ENCODE measurements around the gene ADAMTS19.

ADAMTS19 gene

DNA sequence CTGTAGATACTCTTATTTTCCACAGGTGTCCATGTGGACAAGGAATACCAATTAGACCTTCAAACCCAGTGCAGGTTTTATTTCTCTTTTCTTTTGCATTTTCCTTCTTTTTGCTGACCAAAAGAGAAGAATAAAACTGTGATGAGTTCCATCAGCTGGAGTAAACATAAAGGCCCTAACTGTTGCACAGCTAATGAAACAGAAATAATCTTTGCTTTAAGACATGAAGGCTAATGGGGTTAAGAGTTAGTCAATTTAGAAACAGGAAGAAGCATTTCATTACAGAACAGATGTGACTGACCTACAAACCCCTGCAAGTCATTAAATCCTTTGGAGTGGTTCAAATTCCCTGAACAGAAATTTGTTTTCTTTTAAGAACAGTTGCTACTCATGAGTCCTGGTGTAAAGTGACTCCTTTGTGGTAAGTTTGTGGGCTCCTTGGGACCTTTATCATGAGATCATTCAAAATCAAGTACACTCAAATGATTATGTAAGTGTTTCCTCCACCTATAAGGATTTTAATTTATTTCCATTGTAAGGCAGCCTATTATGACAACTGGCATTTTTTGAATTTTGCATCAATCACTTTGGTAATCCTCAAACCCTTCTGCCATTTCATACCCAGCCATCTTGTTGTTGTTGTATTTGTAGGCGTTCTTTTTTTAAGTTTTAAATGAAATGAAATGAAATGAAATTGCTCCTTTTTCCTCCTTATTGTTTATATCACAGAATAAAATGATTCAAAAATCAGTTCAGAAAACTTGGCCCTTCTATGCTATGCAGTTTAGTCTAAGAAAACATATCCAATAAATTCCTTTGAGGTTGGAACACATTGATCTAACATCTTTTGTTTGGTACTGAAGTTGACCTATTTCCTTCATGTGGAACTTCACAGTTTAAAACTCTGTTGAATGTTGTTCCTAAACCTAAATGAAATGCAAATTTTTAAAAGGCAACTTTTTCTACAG, 289.1 kb downstream of the ADAMTS19 start:
- in situ Hi-C loops (cut with MboI; ENCODE audit: low sequenced_read_pairs), result no loop called here

DNA sequence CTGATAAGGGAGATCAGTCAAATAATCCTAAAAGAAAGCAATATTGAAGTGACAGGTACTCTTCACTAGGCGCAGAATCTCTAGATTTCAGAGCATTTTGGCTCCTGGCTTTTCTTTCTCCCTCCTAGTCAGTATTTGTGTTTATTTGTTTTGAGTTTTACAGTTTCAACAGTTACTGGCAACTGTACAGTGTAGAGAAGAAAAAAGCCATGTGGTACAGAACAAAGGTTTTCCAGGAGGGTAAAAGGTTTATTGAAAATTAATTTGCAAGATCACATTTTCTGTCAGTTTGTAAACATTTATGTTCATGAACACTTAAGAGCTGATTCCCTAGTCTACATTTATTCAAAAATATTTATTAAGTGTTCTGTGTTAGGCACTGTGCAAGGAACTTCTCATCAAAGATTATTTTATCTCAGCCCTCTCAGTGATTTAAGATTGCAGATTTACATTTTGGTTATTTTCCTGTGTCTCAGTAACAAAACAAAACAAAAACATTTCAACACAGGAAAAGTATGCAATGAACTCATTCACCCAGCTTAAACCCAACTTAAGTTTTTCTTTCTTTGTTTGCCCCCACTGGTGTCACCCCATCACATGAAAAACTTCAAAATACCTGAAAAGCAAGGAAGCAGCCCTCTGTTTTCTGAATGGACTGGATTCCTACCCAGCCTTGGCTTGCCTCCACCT, 300.7 kb downstream of the ADAMTS19 start:
- in situ Hi-C loops (cut with MboI; ENCODE audit: low sequenced_read_pairs), result loop anchor here (25.0 kb wide), 1 partner anchor 1548 kb away; no protein-coding TSS in a partner anchor

DNA sequence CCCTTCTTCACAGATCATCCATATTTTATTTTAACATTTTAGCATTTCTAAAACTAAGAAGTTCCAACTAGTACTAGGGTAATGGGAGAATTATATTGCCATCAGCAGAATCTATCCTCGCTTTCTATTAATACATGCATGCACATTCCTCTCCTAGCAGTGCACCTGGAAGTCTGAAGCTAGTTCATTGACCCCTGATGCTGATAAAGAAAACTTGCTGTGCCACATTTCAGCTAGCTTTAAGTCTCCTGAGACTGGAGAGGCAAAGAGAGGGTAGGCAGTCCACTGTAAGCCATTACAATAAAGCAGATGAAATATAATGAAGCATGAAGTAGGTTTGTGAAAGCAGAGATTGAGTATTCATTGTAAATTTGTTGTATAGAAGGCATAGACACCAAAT, 303.6 kb downstream of the ADAMTS19 start:
- in situ Hi-C loops (cut with MboI; ENCODE audit: low sequenced_read_pairs), result loop anchor here (25.0 kb wide), 1 partner anchor 1551 kb away; no protein-coding TSS in a partner anchor

DNA sequence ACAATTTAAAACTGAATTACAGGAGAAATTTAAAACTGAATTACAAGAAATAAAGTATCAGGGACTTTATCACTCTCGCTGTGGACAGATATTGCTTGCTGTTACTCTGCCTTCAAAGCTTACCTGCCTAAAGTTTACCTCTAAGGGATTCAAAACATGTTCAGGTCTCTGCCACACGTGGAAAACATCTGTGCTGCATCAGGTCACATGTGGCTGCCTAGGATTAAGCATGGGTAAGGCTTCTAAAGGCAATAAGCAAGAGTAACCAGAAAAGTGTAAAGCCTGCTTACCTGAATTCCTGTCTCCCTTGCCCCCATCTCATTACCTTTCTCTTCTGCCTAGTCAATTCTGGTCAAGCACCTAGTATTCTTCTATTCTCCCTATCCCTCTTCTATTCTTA, 306.7 kb downstream of the ADAMTS19 start:
- in situ Hi-C loops (cut with MboI; ENCODE audit: low sequenced_read_pairs), result loop anchor here (25.0 kb wide), 1 partner anchor 1554 kb away; no protein-coding TSS in a partner anchor

DNA sequence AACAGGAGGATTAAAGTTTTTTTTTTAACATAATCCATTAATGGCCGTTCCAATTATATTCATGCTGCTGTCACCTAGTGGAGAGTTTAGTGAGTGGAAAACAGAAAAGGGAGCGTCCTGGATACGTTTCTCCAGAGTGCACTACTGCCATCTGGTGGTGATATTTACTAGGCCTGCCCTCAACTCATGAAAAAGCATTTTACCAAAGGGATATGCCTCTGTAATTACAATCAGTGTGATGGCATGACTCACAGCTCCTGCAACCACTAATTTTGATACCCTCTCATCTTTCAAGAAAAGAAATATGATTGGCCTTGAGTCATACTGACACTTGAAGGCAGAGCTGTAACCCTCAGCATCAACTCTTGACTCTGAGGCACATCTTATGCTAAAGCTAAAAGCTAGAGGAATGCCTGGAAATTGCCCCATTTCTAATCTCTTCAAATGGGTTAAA, 307.9 kb downstream of the ADAMTS19 start:
- in situ Hi-C loops (cut with MboI; ENCODE audit: low sequenced_read_pairs), result loop anchor here (25.0 kb wide), 1 partner anchor 1556 kb away; no protein-coding TSS in a partner anchor

DNA sequence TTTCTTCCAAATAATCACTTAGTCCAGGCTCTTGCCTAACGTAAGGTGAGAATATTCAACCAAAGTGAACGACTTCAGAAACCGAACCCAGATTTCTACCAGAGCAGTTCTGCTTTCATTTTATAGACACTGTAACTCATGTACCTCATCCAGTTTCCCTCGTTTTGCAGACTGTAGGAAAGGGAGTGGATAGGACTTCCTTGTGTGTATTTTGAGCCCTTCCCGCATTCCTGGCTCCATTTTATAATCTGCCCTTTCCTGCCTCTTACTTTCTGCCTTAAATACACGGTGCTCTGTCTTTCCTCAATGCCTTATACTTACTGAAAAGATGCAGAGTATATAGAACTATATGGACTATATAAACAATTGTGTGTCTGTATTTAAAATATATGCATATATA, 308.6 kb downstream of the ADAMTS19 start:
- in situ Hi-C loops (cut with MboI; ENCODE audit: low sequenced_read_pairs), result loop anchor here (25.0 kb wide), 1 partner anchor 1556 kb away; no protein-coding TSS in a partner anchor

DNA sequence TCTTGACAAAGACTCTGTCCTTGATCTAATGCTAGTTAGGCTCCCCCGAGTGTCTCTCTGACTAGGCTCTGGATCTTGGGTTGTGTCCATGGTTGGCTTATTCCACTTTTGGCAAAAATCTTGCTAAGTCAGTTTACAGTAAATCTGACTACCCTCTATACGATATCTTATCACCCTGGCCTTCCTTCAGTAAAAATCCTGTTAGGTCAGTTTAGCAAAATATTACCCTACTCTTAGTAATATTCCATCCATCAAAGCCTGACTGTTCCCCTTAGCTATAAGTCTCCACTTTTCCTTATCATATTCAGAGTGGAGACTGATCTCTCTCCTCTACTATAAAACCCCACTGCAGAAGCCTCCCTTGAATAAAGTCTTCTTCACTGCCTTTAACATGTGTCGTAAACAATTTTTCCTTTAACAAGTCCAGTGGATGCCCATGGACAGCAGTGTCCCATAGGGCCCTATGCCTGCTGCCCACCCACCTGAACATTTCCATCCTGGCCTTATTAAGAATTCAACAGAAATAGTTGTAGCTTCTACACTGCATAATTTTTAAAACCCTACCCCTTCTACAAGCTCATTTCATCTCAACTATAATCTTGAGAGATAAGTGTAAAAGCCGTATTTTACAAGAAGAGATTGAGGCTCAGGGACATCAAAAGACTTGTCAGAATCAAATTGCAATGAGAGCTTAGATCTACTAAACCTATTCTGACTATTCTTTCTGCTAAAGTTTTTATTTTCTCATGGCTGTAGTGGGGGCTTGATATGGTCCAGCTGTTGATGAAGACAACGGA, 310.1 kb downstream of the ADAMTS19 start:
- in situ Hi-C loops (cut with MboI; ENCODE audit: low sequenced_read_pairs), result loop anchor here (25.0 kb wide), 1 partner anchor 1558 kb away; no protein-coding TSS in a partner anchor

DNA sequence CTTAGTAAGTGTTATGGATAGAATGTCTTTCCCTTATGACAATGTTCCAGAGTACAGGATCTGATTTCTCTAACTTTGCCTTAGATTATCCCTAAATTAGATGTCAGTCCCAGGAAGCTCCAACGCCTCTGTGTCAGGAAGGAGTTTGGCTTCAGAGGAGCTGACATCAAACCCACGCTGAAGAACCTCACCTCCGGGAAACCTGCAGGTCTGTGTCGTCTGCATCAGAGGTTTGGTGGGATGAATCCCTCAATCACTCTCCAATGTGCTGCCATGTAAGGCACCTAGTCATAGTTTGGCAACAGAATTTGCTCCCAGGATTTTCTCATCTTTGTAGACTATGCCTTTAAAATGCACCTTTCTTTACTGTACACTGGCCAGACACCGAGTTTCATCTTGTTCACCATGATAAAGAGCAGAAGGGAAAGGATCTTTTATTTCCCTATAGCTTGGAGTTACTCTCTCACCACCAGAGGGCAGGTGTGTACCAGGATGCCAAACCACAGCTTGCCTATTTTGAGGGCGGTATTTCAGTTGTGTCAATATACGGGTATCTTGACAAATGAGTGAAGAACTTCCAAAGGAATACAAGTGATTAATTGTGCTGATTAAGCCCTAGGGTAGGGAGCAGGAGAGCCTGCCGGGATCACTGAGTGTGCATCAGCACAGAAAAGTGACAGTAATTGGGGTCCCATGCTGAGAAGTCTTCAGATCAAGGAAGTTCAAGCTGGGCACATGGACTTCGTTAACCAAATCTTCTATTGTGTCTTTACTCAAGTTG, 311.1 kb downstream of the ADAMTS19 start:
- in situ Hi-C loops (cut with MboI; ENCODE audit: low sequenced_read_pairs), result loop anchor here (25.0 kb wide), 1 partner anchor 1559 kb away; no protein-coding TSS in a partner anchor

DNA sequence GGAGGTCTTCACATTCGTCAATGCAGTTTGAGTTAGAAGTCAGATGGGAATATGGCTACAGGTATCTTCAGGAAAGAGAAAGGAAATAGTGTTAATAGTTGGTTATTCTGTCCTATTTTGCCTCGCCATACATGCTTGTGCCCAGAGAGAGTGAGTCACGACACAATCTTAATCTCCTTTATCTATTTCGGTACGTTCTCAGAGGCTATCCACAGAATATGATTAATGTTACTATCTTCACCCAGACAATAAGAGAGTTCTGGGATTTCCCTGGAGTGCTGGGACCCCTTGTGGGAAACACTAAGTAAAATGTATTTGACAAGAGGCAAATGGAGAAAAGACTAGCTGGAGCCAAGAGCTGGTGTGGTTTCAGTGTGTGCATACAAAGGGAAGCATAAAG, 313.3 kb downstream of the ADAMTS19 start:
- in situ Hi-C loops (cut with MboI; ENCODE audit: low sequenced_read_pairs), result loop anchor here (25.0 kb wide), 1 partner anchor 1561 kb away; no protein-coding TSS in a partner anchor

DNA sequence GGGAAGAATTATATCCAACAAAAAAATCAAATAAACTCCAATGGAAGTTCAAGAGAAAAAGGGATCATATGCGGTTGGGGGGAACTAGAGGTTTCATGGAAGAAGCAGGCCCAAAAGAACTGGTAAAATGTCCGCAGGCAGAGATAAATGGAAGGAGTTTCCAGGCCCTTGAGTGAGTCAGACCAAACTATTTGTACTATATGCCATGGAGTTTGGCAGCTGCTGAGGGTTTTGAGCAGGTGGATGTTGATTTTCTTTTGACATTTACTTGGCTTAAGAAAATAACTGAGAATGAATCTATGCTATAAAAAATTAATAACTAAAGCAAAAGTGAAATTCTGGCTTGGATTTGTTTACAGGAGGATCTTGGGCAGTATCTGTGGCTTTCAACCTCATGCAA, 321.5 kb downstream of the ADAMTS19 start:
- in situ Hi-C loops (cut with MboI; ENCODE audit: low sequenced_read_pairs), result no loop called here
